H9 (cell line): ENCODE measurements around the gene SMCP. TPM values are rescaled to one million over a fixed set of nuclear protein-coding genes. Genes with fewer than 3 reads are reported as not detected.

Experiments used
- DNase-seq: peaks from one replicate; pipeline ENCODE4 v3.0.0-alpha.2; 2017
- H2AFZ ChIP-seq: one replicate; pipeline ENCODE4 v1.6.1; 2013; ENCODE audit warnings: mild to moderate bottlenecking, low read length, control low read depth, moderate library complexity
- H2AK5ac ChIP-seq: 2 replicates; pipeline ENCODE4 v1.6.1; 2013; ENCODE audit warnings: low read length, control low read depth, mixed read lengths; ENCODE audit not compliant: insufficient read length
- H2BK120ac ChIP-seq: one replicate; pipeline ENCODE4 v1.6.1; 2013; ENCODE audit warnings: low read depth, mild to moderate bottlenecking, low read length, control low read depth, inconsistent platforms; ENCODE audit not compliant: poor library complexity, severe bottlenecking
- H2BK12ac ChIP-seq: 2 replicates; pipeline ENCODE4 v1.6.1; 2013; ENCODE audit warnings: low read length, control low read depth, mixed read lengths, low read depth; ENCODE audit not compliant: insufficient read length
- H2BK15ac ChIP-seq: 2 replicates; pipeline ENCODE4 v1.6.1; 2013; ENCODE audit warnings: low read depth, low read length, control low read depth
- H2BK20ac ChIP-seq: one replicate; pipeline ENCODE4 v1.6.1; 2013; ENCODE audit warnings: low read depth, mild to moderate bottlenecking, low read length, control low read depth, inconsistent platforms; ENCODE audit not compliant: poor library complexity, severe bottlenecking
- H2BK5ac ChIP-seq: 2 replicates; pipeline ENCODE4 v1.6.1; 2013; ENCODE audit warnings: low read length, control low read depth, mixed read lengths; ENCODE audit not compliant: insufficient read length
- H3K14ac ChIP-seq: 2 replicates; pipeline ENCODE4 v1.6.1; 2013; ENCODE audit warnings: low read length, control low read depth; ENCODE audit not compliant: insufficient read depth
- H3K18ac ChIP-seq: 2 replicates; pipeline ENCODE4 v1.6.1; 2013; ENCODE audit warnings: low read depth, mild to moderate bottlenecking, mixed read lengths, low read length, control low read depth; ENCODE audit not compliant: insufficient read length
- H3K23ac ChIP-seq: 2 replicates; pipeline ENCODE4 v1.6.1; 2013; ENCODE audit warnings: low read length, control low read depth, mixed read lengths, low read depth; ENCODE audit not compliant: insufficient read length
- H3K23me2 ChIP-seq: 2 replicates; pipeline ENCODE4 v1.6.1; 2013; ENCODE audit warnings: low read depth, mild to moderate bottlenecking, mixed read lengths, low read length, control low read depth; ENCODE audit not compliant: insufficient read length, poor library complexity, severe bottlenecking
- H3K27ac ChIP-seq: 2 replicates; pipeline ENCODE4 v1.5.1; 2013; ENCODE audit warnings: low read length, control low read depth, mixed read lengths, low read depth; ENCODE audit not compliant: insufficient read length
- H3K27me3 ChIP-seq: 2 replicates; pipeline ENCODE4 v1.6.1; 2013; ENCODE audit warnings: low read length, control low read depth, inconsistent platforms; ENCODE audit not compliant: insufficient read depth
- H3K4ac ChIP-seq: 2 replicates; pipeline ENCODE4 v1.6.1; 2013; ENCODE audit warnings: low read depth, mild to moderate bottlenecking, control low read depth, inconsistent platforms, low read length, moderate library complexity
- H3K4me1 ChIP-seq: 2 replicates; pipeline ENCODE4 v1.6.1; 2013; ENCODE audit warnings: low read length, control low read depth, inconsistent platforms; ENCODE audit not compliant: insufficient read depth
- H3K4me2 ChIP-seq: 2 replicates; pipeline ENCODE4 v1.6.1; 2013; ENCODE audit warnings: low read length, control low read depth, mixed read lengths; ENCODE audit not compliant: insufficient read length, insufficient read depth
- H3K56ac ChIP-seq: 2 replicates; pipeline ENCODE4 v1.6.1; 2013; ENCODE audit warnings: low read depth, mild to moderate bottlenecking, mixed read lengths, low read length, control low read depth; ENCODE audit not compliant: insufficient read length
- H3K79me1 ChIP-seq: 2 replicates; pipeline ENCODE4 v1.6.1; 2013; ENCODE audit warnings: low read depth, mild to moderate bottlenecking, moderate library complexity, low read length, control low read depth, inconsistent platforms; ENCODE audit not compliant: insufficient read depth, poor library complexity, severe bottlenecking
- H3K79me2 ChIP-seq: 2 replicates; pipeline ENCODE4 v1.6.1; 2013; ENCODE audit warnings: low read length, control low read depth, inconsistent platforms; ENCODE audit not compliant: insufficient read depth
- H3K9ac ChIP-seq: 2 replicates; pipeline ENCODE4 v1.6.1; 2013; ENCODE audit warnings: low read length, control low read depth, mixed read lengths; ENCODE audit not compliant: insufficient read length; ENCODE audit errors: extremely low read depth
- H3K9me3 ChIP-seq: one replicate; pipeline ENCODE4 v1.6.1; 2013; ENCODE audit warnings: low read depth, low read length, inconsistent platforms; ENCODE audit not compliant: control insufficient read depth
- H3T11ph ChIP-seq: one replicate; pipeline ENCODE4 v1.6.1; 2013; ENCODE audit warnings: mild to moderate bottlenecking, low read length, control low read depth, inconsistent platforms
- H4K20me1 ChIP-seq: one replicate; pipeline ENCODE4 v1.6.1; 2013; ENCODE audit not compliant: control insufficient read depth, insufficient read length, insufficient read depth
- H4K5ac ChIP-seq: 2 replicates; pipeline ENCODE4 v1.6.1; 2013; ENCODE audit warnings: low read depth, mild to moderate bottlenecking, mixed read lengths, low read length, control low read depth; ENCODE audit not compliant: insufficient read length
- H4K8ac ChIP-seq: replicated peaks from 2 replicates; pipeline ENCODE4 v1.6.1; 2013; ENCODE audit warnings: low read length, control low read depth, mixed read lengths, low read depth; ENCODE audit not compliant: insufficient read length
- H4K91ac ChIP-seq: 2 replicates; pipeline ENCODE4 v1.6.1; 2013; ENCODE audit warnings: low read depth, mild to moderate bottlenecking, moderate library complexity, mixed read lengths, low read length, control low read depth; ENCODE audit not compliant: insufficient read length
- H3K27ac Mint-ChIP-seq, 3 experiments: 2 replicates in 2 of 3; 3 replicates in 1 of 3; pipeline ENCODE4 v1.8.0; 2020 to 2021; ENCODE audit warnings: mixed read lengths in 3 of 3, mild to moderate bottlenecking in 1 of 3, moderate library complexity in 1 of 3
- H3K27me3 Mint-ChIP-seq: 2 replicates; pipeline ENCODE4 v1.8.0; 2021; ENCODE audit warnings: low read depth, mild to moderate bottlenecking, moderate library complexity, mixed read lengths
- H3K36me3 Mint-ChIP-seq, 3 experiments: 2 replicates in 2 of 3; 3 replicates in 1 of 3; pipeline ENCODE4 v1.8.0; 2020 to 2021; ENCODE audit warnings: low read depth in 3 of 3, mixed read lengths in 3 of 3; ENCODE audit not compliant: insufficient read depth in 1 of 3
- H3K4me1 Mint-ChIP-seq, 2 experiments: 2 replicates each; pipeline ENCODE4 v1.8.0; 2020; ENCODE audit warnings: mixed read lengths in 2 of 2
- H3K4me3 Mint-ChIP-seq, 2 experiments: 2 replicates in 1 of 2; 3 replicates in 1 of 2; pipeline ENCODE4 v1.8.0; 2020 to 2021; ENCODE audit warnings: mild to moderate bottlenecking in 2 of 2, mixed read lengths in 2 of 2, moderate library complexity in 1 of 2
- H3K9me3 Mint-ChIP-seq, 2 experiments: 2 replicates in 1 of 2; 3 replicates in 1 of 2; pipeline ENCODE4 v1.8.0; 2020; ENCODE audit warnings: mild to moderate bottlenecking in 2 of 2, mixed read lengths in 2 of 2, moderate library complexity in 1 of 2
- WGBS: extraction: QIAGEN DNeasy Blood & Tissue Kit; methylation state at CpG from one replicate; pipeline ENCODE4 v1.1.7; 2013; ENCODE audit warnings: missing lambda C conversion rate, low lambda C conversion rate, mixed read lengths; ENCODE audit not compliant: insufficient read length; ENCODE audit errors: extremely low coverage; 5-methylcytosine and 5-hydroxymethylcytosine counted together
- long read RNA-seq: library from polyadenylated mRNA; unstranded; transcript quantifications from one replicate; pipeline ENCODE4 v2.0.0, GENCODE V29; 2020
- total RNA-seq: library from RNA; stranded (reverse); gene quantifications from 2 replicates; pipeline ENCODE4 v1.2.1, GENCODE V29; 2021
- TF ChIP-seq, protein P1 (sequence below): fragments of 200-600 bp; sonication (generic); conservative IDR thresholded peaks from 3 replicates; pipeline ENCODE4 v1.8.0; 2021; ENCODE audit warnings: antibody characterized with exemption, mild to moderate bottlenecking

The SMCP gene, protein sequence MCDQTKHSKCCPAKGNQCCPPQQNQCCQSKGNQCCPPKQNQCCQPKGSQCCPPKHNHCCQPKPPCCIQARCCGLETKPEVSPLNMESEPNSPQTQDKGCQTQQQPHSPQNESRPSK
- not detected in 2 replicates for total RNA-seq
- long read RNA-seq, result 0 reads

DNA sequence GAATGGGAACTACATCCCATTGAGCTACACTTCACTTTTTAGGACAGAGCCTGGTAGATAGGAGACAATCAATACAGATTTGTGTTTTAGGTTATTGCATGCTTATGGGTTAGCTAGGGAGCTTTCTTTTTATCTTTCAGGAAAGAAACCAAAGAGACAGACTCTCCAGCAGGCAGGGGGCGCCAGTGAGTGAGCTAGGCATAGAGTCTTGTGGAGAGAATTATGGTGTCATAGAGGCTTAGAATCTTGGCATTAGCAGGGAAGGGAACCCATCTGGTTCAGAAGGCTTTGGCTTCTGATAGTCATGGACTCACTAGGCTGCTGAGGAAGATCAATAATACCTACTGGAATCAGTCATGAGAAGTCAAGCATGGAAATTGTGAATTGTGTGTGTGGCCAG lies at the start of gene SMCP:
TSS of gene SMCP (plus strand) at position 281 of the 400 bp plus-strand sequence. CDS start 6,101 bp downstream, outside the sequence.
- H3K14ac ChIP-seq, result no peak within 1 kb of the TSS
- no peak within 1 kb of the TSS for H4K91ac ChIP-seq
- no peaks in the 10 kb centered on the region for H3K79me1 ChIP-seq
- no peaks in the 10 kb centered on the region for H3K23me2 ChIP-seq
- Mint-ChIP-seq H3K9me3 (peaks cover 58 to 65% of the 10 kb centered on the region in 2 experiments), H3K4me1 (no peaks in the 10 kb centered on the region), H3K4me3 (no peak within 1 kb of the TSS), H3K27ac (no peak within 1 kb of the TSS), H3K36me3 (peaks cover 7 to 18% (median 8%) of the 10 kb centered on the region in 3 experiments; a peak in 5 of 7 replicates), H3K27me3 (no peaks in the 10 kb centered on the region; the same call in 1 of the 2 replicates)
- H4K5ac ChIP-seq, result no peak within 1 kb of the TSS
- no peak within 1 kb of the TSS for H3K4me2 ChIP-seq
- TF ChIP-seq, protein P1, sequence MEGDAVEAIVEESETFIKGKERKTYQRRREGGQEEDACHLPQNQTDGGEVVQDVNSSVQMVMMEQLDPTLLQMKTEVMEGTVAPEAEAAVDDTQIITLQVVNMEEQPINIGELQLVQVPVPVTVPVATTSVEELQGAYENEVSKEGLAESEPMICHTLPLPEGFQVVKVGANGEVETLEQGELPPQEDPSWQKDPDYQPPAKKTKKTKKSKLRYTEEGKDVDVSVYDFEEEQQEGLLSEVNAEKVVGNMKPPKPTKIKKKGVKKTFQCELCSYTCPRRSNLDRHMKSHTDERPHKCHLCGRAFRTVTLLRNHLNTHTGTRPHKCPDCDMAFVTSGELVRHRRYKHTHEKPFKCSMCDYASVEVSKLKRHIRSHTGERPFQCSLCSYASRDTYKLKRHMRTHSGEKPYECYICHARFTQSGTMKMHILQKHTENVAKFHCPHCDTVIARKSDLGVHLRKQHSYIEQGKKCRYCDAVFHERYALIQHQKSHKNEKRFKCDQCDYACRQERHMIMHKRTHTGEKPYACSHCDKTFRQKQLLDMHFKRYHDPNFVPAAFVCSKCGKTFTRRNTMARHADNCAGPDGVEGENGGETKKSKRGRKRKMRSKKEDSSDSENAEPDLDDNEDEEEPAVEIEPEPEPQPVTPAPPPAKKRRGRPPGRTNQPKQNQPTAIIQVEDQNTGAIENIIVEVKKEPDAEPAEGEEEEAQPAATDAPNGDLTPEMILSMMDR, result peak; percentile 50
- H3K4ac ChIP-seq, result no peak within 1 kb of the TSS
- no peak within 1 kb of the TSS for H3K27ac ChIP-seq
- no peaks in the 10 kb centered on the region for H3K79me2 ChIP-seq
- H2AFZ ChIP-seq, result no peak within 1 kb of the TSS
- no peak within 1 kb of the TSS for H3K23ac ChIP-seq
- H2BK5ac ChIP-seq, result no peak within 1 kb of the TSS
- H2BK15ac ChIP-seq, result no peak within 1 kb of the TSS
- H4K8ac ChIP-seq, result no peak within 1 kb of the TSS
- H3K9ac ChIP-seq, result no peak within 1 kb of the TSS
- no peaks in the 10 kb centered on the region for H3K4me1 ChIP-seq
- no peak within 1 kb of the TSS for H2BK20ac ChIP-seq
- H3T11ph ChIP-seq, result no peak within 1 kb of the TSS
- no peak within 1 kb of the TSS for H2BK12ac ChIP-seq
- no peak within 1 kb of the TSS for H3K18ac ChIP-seq
- H3K9me3 ChIP-seq, result no peaks in the 10 kb centered on the region
- no peak within 1 kb of the TSS for H2BK120ac ChIP-seq
- no peaks in the 10 kb centered on the region for H4K20me1 ChIP-seq
- H3K56ac ChIP-seq, result no peak within 1 kb of the TSS
- WGBS, result no CpG with 5 or more reads among the region's 1 CpG
- H2AK5ac ChIP-seq, result no peak within 1 kb of the TSS
- no peak for DNase-seq
- no peaks in the 10 kb centered on the region for H3K27me3 ChIP-seq
